GM12873 (cell line): ENCODE data around the gene FGF14.

Experiments used
- TF ChIP-seq, protein P1 (sequence below): IDR thresholded peaks from 2 replicates; pipeline ENCODE4 v1.5.1; 2012; ENCODE audit warnings: low read depth, mild to moderate bottlenecking, moderate library complexity, low read length, control low read depth; ENCODE audit not compliant: insufficient read depth; ENCODE audit errors: missing control alignments

FGF14 gene

DNA sequence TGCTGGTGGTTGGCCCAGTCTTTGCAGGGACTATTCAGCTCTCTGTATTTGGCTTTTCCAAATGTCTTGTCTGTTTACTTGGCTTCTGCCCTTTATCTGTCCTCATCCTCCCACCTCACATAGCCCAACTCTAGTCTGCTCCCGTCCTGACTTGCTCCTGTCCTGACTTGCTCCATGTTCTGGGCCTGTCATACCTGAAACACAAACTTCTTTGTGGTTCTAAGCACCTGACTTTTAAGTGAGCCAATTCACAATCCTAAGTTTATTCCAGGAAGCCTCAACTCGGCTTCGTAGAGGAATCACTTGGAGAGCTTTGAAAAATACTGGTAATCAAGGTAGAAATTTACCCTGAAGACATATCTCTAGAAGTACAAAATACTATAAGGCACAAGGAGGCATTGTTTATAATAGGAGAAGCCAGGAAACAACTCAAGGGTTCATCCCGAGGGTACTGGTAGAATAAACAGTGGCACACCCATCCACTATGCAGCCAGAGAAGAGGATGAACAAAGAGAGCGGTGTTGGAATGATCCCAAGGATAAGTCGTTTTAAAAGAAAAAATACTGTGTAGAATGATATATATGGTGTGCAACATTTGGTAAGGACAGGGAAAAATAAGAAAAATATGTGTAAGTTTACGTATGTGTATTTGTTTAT lies 284.5 kb downstream of the FGF14 start:
- TF ChIP-seq, protein P1, sequence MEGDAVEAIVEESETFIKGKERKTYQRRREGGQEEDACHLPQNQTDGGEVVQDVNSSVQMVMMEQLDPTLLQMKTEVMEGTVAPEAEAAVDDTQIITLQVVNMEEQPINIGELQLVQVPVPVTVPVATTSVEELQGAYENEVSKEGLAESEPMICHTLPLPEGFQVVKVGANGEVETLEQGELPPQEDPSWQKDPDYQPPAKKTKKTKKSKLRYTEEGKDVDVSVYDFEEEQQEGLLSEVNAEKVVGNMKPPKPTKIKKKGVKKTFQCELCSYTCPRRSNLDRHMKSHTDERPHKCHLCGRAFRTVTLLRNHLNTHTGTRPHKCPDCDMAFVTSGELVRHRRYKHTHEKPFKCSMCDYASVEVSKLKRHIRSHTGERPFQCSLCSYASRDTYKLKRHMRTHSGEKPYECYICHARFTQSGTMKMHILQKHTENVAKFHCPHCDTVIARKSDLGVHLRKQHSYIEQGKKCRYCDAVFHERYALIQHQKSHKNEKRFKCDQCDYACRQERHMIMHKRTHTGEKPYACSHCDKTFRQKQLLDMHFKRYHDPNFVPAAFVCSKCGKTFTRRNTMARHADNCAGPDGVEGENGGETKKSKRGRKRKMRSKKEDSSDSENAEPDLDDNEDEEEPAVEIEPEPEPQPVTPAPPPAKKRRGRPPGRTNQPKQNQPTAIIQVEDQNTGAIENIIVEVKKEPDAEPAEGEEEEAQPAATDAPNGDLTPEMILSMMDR, result no peak

- TF ChIP-seq, protein P1, result no peak
Observed at GRCh38 chr13:102103469-102103868, 298.4 kb downstream of the FGF14 start.

- TF ChIP-seq, protein P1, result no peak
Observed at GRCh38 chr13:102100234-102100633, 301.6 kb downstream of the FGF14 start.

GRCh38 chr13:102097708-102098107 lies 304.1 kb downstream of the FGF14 start:
- TF ChIP-seq, protein P1, result no peak

DNA sequence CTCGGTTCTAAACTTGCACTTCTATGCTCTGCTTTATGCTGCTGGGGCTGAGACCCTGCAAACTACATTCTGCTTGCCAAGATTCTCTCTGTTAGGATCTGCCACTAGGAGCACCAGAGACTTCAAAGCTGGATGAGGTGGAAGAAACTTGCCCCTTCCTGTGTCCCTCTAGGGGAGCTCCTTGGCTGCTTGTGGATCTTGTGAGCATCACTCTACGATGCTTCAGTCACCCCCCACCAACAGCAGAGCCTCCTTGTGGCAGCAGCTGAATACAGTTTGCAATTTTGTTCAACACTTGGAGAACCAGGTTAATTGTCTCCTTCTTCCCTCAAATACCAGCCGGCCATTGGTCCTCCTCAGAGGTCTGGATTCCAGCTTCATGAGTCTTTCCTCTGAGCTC lies 310.6 kb downstream of the FGF14 start:
- TF ChIP-seq, protein P1, result no peak

DNA sequence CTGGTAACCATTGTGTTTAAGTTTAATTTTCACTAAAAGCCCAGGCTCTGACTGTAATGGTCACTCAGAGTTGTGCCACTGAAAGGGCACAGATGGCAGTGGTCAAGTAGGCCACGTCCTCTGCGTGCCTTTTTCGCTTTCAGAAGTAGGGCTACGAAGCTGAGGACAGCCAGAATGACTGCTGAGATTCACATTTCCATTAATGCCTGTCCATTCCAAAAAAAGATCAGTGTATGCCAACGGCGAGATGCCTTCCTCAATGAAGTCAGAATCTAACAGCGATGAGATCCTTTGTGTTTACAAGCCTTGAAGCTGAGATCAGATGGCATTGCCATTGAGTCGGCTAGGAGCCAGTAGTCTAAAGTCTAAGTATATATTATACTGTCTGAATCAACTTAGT lies 311.3 kb downstream of the FGF14 start:
- TF ChIP-seq, protein P1, result no peak

GRCh38 chr13:102089722-102090121 lies 312.1 kb downstream of the FGF14 start:
- TF ChIP-seq, protein P1, result no peak
